Calu3 (cell line): Measurements from ENCODE around the gene FCER2. TPM values are rescaled to one million over a fixed set of nuclear protein-coding genes. Genes with fewer than 3 reads are reported as not detected.

Experiments used
- BruUV-seq: library from RNA; stranded (reverse); fragments of 400-500 nt; replicated peaks from 2 replicates; lab custom pipeline; 2021; lab: Mats Ljungman, UMichigan
- CTCF ChIA-PET: fragments of 300-600 bp; sonication (Branson Sonifier 250); formaldehyde crosslinking; loops from one replicate; lab custom pipeline; 2022; ENCODE audit warnings: antibody characterized with exemption; lab: Charles Lee
- DNase-seq: peaks from one replicate; pipeline ENCODE4 v3.0.0; 2022
- H3K27ac Mint-ChIP-seq: one replicate; pipeline ENCODE4 v1.8.0; 2022; ENCODE audit warnings: mixed read lengths; ENCODE audit not compliant: unreplicated experiment
- H3K27me3 Mint-ChIP-seq: one replicate; pipeline ENCODE4 v1.8.0; 2022; ENCODE audit warnings: mixed read lengths; ENCODE audit not compliant: unreplicated experiment
- H3K36me3 Mint-ChIP-seq: one replicate; pipeline ENCODE4 v1.8.0; 2022; ENCODE audit warnings: mild to moderate bottlenecking, moderate library complexity, mixed read lengths; ENCODE audit not compliant: insufficient read depth, unreplicated experiment
- H3K4me1 Mint-ChIP-seq: one replicate; pipeline ENCODE4 v1.8.0; 2022; ENCODE audit warnings: mild to moderate bottlenecking, low read depth, mixed read lengths; ENCODE audit not compliant: unreplicated experiment
- H3K4me3 Mint-ChIP-seq: one replicate; pipeline ENCODE4 v1.8.0; 2022; ENCODE audit warnings: mild to moderate bottlenecking, low read depth, moderate library complexity, mixed read lengths; ENCODE audit not compliant: unreplicated experiment
- H3K9me3 Mint-ChIP-seq: one replicate; pipeline ENCODE4 v1.8.0; 2022; ENCODE audit warnings: low read depth, mixed read lengths; ENCODE audit not compliant: unreplicated experiment
- intact Hi-C: fragments of 100-400 bp; cut with micrococcal nuclease; formaldehyde crosslinking; loops from one replicate; pipeline ENCODE4 v1.10.0; 2022; ENCODE audit not compliant: unreplicated experiment
- total RNA-seq: library from RNA; stranded (reverse); gene quantifications from 2 replicates; pipeline ENCODE4 v1.2.3, GENCODE V29; 2022
- TF ChIP-seq, protein P1 (sequence below): fragments of 200-600 bp; IDR thresholded peaks from one replicate; pipeline ENCODE4 v1.8.0; 2022; ENCODE audit warnings: antibody characterized with exemption; ENCODE audit not compliant: unreplicated experiment

Gene FCER2
- total RNA-seq, 1 experiment from 2014 or later: not detected

DNA sequence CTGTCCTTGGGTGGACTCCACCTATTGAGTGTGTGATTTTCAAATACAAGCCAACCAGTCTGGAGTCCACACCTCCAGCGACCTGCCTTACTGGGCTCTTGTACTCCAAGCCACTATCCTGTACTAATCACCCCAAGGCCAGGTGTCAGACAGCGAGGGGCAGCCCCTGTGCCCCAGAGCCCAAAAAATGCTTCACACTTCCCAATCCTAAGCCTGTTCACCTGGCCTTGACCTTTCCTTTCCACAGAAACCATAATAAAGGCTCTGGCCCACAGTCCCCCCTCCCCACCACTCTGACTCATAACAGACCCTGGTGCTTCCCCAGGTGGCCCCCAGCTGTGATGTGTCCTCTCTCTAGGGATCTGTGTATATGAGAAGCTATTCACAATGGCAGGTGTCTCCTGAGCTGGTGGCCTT, 41.5 kb upstream of the FCER2 start:
- no peak for DNase-seq
- no peaks in the 10 kb centered on the region for H3K36me3 Mint-ChIP-seq
- no peaks in the 10 kb centered on the region for H3K9me3 Mint-ChIP-seq
- H3K27me3 Mint-ChIP-seq: peaks cover 83% of the 10 kb centered on the region
- intact Hi-C loops: no loop called here
- no TSS peak for BruUV-seq
- CTCF ChIA-PET: no interaction called here
- TF ChIP-seq, protein P1, sequence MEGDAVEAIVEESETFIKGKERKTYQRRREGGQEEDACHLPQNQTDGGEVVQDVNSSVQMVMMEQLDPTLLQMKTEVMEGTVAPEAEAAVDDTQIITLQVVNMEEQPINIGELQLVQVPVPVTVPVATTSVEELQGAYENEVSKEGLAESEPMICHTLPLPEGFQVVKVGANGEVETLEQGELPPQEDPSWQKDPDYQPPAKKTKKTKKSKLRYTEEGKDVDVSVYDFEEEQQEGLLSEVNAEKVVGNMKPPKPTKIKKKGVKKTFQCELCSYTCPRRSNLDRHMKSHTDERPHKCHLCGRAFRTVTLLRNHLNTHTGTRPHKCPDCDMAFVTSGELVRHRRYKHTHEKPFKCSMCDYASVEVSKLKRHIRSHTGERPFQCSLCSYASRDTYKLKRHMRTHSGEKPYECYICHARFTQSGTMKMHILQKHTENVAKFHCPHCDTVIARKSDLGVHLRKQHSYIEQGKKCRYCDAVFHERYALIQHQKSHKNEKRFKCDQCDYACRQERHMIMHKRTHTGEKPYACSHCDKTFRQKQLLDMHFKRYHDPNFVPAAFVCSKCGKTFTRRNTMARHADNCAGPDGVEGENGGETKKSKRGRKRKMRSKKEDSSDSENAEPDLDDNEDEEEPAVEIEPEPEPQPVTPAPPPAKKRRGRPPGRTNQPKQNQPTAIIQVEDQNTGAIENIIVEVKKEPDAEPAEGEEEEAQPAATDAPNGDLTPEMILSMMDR: no peak
- H3K4me3 Mint-ChIP-seq: no peak overlapping the region
- H3K4me1 Mint-ChIP-seq: no peaks in the 10 kb centered on the region
- no peak overlapping the region for H3K27ac Mint-ChIP-seq

DNA sequence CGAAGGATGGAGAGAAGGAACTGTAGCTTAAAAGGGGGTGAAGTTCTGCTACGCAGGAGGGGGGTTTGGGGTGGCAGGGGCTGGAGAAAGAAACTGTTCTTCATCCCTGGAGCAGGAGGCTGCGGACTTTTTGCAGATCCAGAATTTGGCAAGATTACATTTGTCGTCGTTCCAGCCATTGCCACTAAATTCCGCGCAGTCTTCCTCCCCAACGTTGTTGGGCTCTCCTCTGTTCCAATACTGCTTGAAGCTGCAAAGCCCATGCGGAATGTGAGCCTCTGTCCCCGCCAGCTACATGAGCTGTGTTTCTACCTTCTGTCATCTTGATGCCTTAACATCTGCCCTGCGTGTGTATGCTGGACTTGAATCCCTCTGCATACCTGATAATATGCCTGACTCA, 41.1 kb upstream of the FCER2 start:
- intact Hi-C loops: no loop called here
- BruUV-seq: no TSS peak
- H3K9me3 Mint-ChIP-seq: no peaks in the 10 kb centered on the region
- no peaks in the 10 kb centered on the region for H3K4me1 Mint-ChIP-seq
- TF ChIP-seq, protein P1: no peak
- H3K27ac Mint-ChIP-seq: no peak overlapping the region
- CTCF ChIA-PET: no interaction called here
- H3K27me3 Mint-ChIP-seq: peaks cover 88% of the 10 kb centered on the region
- no peak overlapping the region for H3K4me3 Mint-ChIP-seq
- DNase-seq: no peak
- H3K36me3 Mint-ChIP-seq: no peaks in the 10 kb centered on the region

DNA sequence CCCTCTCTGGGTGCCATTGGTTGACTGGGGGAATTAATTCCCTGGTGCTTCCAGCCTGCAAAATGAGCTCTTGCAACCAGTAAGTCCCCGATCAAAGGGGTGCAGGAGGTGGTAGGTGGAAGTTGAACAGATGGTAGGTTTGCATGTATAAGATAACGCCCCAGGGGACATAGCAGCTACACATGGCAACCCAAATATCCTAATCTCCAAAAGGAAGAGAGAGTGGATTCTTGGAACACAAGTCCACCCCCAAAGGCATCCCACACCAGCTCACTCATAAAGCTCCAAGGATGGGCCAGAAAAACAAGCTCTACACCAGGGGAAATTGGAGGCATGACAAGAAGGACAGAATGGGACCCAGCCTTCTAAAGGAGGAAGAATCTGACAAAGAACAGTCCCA, 40.6 kb upstream of the FCER2 start:
- H3K4me1 Mint-ChIP-seq: no peaks in the 10 kb centered on the region
- no peaks in the 10 kb centered on the region for H3K36me3 Mint-ChIP-seq
- TF ChIP-seq, protein P1: no peak
- H3K4me3 Mint-ChIP-seq: no peak overlapping the region
- intact Hi-C loops: no loop called here
- BruUV-seq: no TSS peak
- no peak for DNase-seq
- H3K27me3 Mint-ChIP-seq: peaks cover 85% of the 10 kb centered on the region
- CTCF ChIA-PET: no interaction called here
- no peaks in the 10 kb centered on the region for H3K9me3 Mint-ChIP-seq
- no peak overlapping the region for H3K27ac Mint-ChIP-seq

DNA sequence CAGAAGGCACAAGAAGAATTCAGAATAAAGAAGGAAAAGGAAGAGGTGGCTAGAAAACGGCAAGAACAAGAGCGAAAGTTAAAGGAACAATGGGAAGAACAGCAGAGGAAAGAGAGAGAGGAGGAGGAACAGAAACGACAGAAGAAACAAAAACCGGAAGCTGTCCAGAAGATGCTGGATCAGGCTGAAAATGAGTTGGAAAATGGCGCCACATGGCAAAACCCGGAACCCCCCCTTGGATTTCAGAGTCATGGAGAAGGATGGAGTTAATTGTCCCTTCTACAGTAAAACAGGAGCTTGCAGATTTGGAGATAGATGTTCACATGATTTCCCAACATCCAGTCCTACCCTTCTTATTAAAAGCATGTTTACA, 38.7 kb upstream of the FCER2 start:
- CTCF ChIA-PET: no interaction called here
- DNase-seq: no peak
- BruUV-seq: no TSS peak
- H3K36me3 Mint-ChIP-seq: no peaks in the 10 kb centered on the region
- H3K27ac Mint-ChIP-seq: no peak overlapping the region
- intact Hi-C loops: no loop called here
- TF ChIP-seq, protein P1: no peak
- H3K4me1 Mint-ChIP-seq: no peaks in the 10 kb centered on the region
- no peaks in the 10 kb centered on the region for H3K9me3 Mint-ChIP-seq
- peaks cover 88% of the 10 kb centered on the region for H3K27me3 Mint-ChIP-seq
- H3K4me3 Mint-ChIP-seq: no peak overlapping the region
